GM18907 (cell line): ENCODE results near the gene RIPOR1.
A peak's percentile ranks its signal among the peaks of the same experiment; 100 is the strongest.
"Not testable (repeated sequence)": the region's sequence is repeated elsewhere in the genome, so short reads cannot be mapped to it uniquely, and the experiment has no call there.

ENCODE experiments used
- ATAC-seq: cut with Tn5 transposase; IDR thresholded peaks from one replicate; pipeline ENCODE4 v1.9.1; 2021; ENCODE audit warnings: mild to moderate bottlenecking, moderate library complexity; ENCODE audit not compliant: unreplicated experiment

Gene RIPOR1

GRCh38 chr16:67514382-67514828 lies 14.2 kb upstream of the RIPOR1 start:
- ATAC-seq: peak; percentile 59

- ATAC-seq: no peak
These were observed 12.1 kb upstream of the RIPOR1 start for GRCh38 chr16:67516296-67517154.

GRCh38 chr16:67517155-67517445 lies 11.5 kb upstream of the RIPOR1 start:
- no peak for ATAC-seq

- ATAC-seq: peak; percentile 48
These were observed 10.8 kb upstream of the RIPOR1 start for GRCh38 chr16:67517661-67518423.

- ATAC-seq: no peak
These were observed 10.0 kb upstream of the RIPOR1 start for GRCh38 chr16:67518676-67519075.

- no peak for ATAC-seq
These were observed 9.4 kb upstream of the RIPOR1 start for GRCh38 chr16:67519242-67519641.

GRCh38 chr16:67521095-67521804 lies 7.4 kb upstream of the RIPOR1 start:
- peak; percentile 73 for ATAC-seq

GRCh38 chr16:67525176-67525860 lies 3.3 kb upstream of the RIPOR1 start:
- no peak for ATAC-seq

- ATAC-seq: no peak
These were observed 2.4 kb upstream of the RIPOR1 start for GRCh38 chr16:67526149-67526791.

GRCh38 chr16:67528870-67529581 lies 397 bp downstream of the RIPOR1 start:
- no peak for ATAC-seq

- ATAC-seq: no peak
These were observed 968 bp downstream of the RIPOR1 start for GRCh38 chr16:67529582-67530012.

- peak; percentile 37 for ATAC-seq
These were observed 1.6 kb downstream of the RIPOR1 start for GRCh38 chr16:67530013-67530939.

- ATAC-seq: no peak
These were observed 2.6 kb downstream of the RIPOR1 start for GRCh38 chr16:67531247-67531646.

- no peak for ATAC-seq
These were observed 4.5 kb downstream of the RIPOR1 start for GRCh38 chr16:67533024-67533560.

- ATAC-seq: not testable (repeated sequence)
These were observed 5.4 kb downstream of the RIPOR1 start for GRCh38 chr16:67533987-67534386.

GRCh38 chr16:67534431-67534830 lies 5.8 kb downstream of the RIPOR1 start:
- ATAC-seq: no peak

- ATAC-seq: no peak
These were observed 6.6 kb downstream of the RIPOR1 start for GRCh38 chr16:67535201-67535600.

- ATAC-seq: peak; percentile 37
These were observed 8.6 kb downstream of the RIPOR1 start for GRCh38 chr16:67537270-67537635.
